ENCODE measurements around the gene RBBP8NL.
A peak's percentile ranks its signal among the peaks of the same experiment; 100 is the strongest.

Gene RBBP8NL

GRCh38 chr20:62469352-62469751, 42.0 kb upstream of the RBBP8NL start:
- TF ChIP-seq PPARA (CRISPR knock-in tag; IDR thresholded peaks at IDR 0.05; ENCODE audit: borderline replicate concordance): no peak
- TF ChIP-seq TCF4 (CRISPR knock-in tag; IDR thresholded peaks at IDR 0.05; ENCODE audit: borderline replicate concordance): no peak
- no peak for TF ChIP-seq ESRRG (CRISPR knock-in tag; IDR thresholded peaks at IDR 0.05)
- no peak for ATAC-seq

- ATAC-seq: peak; percentile 17; the same call in 1 of the 3 replicates
- TF ChIP-seq GLIS3 (CRISPR knock-in tag; IDR thresholded peaks at IDR 0.05) (no peak), TOX (CRISPR knock-in tag; IDR thresholded peaks at IDR 0.05; ENCODE audit: borderline replicate concordance) (no peak), ZNF565 (CRISPR knock-in tag; conservative IDR thresholded peaks at IDR 0.05; ENCODE audit: low read depth) (no peak), SNAI2 (CRISPR knock-in tag; IDR thresholded peaks at IDR 0.05) (no peak), CSRNP3 (CRISPR knock-in tag; IDR thresholded peaks at IDR 0.05) (no peak), PATZ1 (CRISPR knock-in tag; IDR thresholded peaks at IDR 0.05; ENCODE audit: borderline replicate concordance) (no peak), TCF4 (CRISPR knock-in tag; IDR thresholded peaks at IDR 0.05; ENCODE audit: borderline replicate concordance) (no peak), POU6F1 (CRISPR knock-in tag; IDR thresholded peaks at IDR 0.05; ENCODE audit: borderline replicate concordance, low read depth) (no peak), TSHZ2 (CRISPR knock-in tag; IDR thresholded peaks at IDR 0.05) (no peak), BACH2 (CRISPR knock-in tag; IDR thresholded peaks at IDR 0.05; ENCODE audit: borderline replicate concordance) (no peak)
These were observed 39.6 kb upstream of the RBBP8NL start for GRCh38 chr20:62466806-62467537.

GRCh38 chr20:62466072-62466760, 38.9 kb upstream of the RBBP8NL start:
- TF ChIP-seq TCF4 (CRISPR knock-in tag; IDR thresholded peaks at IDR 0.05; ENCODE audit: borderline replicate concordance) (no peak), CSDC2 (CRISPR knock-in tag; IDR thresholded peaks at IDR 0.05) (no peak), OSR1 (CRISPR knock-in tag; IDR thresholded peaks at IDR 0.05) (no peak), ESRRG (CRISPR knock-in tag; IDR thresholded peaks at IDR 0.05) (no peak), ZFP30 (CRISPR knock-in tag; IDR thresholded peaks at IDR 0.05) (no peak), SNAI2 (CRISPR knock-in tag; IDR thresholded peaks at IDR 0.05) (no peak), PATZ1 (CRISPR knock-in tag; IDR thresholded peaks at IDR 0.05; ENCODE audit: borderline replicate concordance) (no peak), CSRNP3 (CRISPR knock-in tag; IDR thresholded peaks at IDR 0.05) (no peak), ARNTL (CRISPR knock-in tag; IDR thresholded peaks at IDR 0.05; ENCODE audit: borderline replicate concordance, low read depth) (no peak), GLIS3 (CRISPR knock-in tag; IDR thresholded peaks at IDR 0.05) (no peak), TSHZ2 (CRISPR knock-in tag; IDR thresholded peaks at IDR 0.05) (no peak)
- ATAC-seq: no peak

Measured in SK-N-SH treated with all-trans-retinoic acid at 6 μM for 48 hours (cell line).